Esophagus muscularis mucosa (tissue), 4 donors: ENCODE results near the gene TIMM10.

Experiments used
- EP300 ChIP-seq: sonication (generic); formaldehyde crosslinking; IDR thresholded peaks from one replicate; pipeline ENCODE4 v1.6.1; 2017; ENCODE audit warnings: antibody characterized with exemption
- POLR2A ChIP-seq: fragments of 450-650 bp; IDR thresholded peaks from one replicate; pipeline ENCODE4 v1.6.1; 2017; ENCODE audit warnings: antibody characterized with exemption, moderate library complexity, mild to moderate bottlenecking, low read depth
- POLR2AphosphoS5 ChIP-seq, 2 donors: sonication (generic); formaldehyde crosslinking; IDR thresholded peaks; one replicate each; pipeline ENCODE4 v1.6.1; 2017; ENCODE audit warnings: antibody characterized with exemption in 2 of 2
- TF ChIP-seq, protein P1 (sequence below), 3 experiments: fragments of 200-600 bp in 2 of 3; fragments of 450-650 bp in 1 of 3; sonication (generic) in 2 of 3; IDR thresholded peaks; one replicate each; pipeline ENCODE4 v1.5.1; 2017 to 2019; ENCODE audit warnings: antibody characterized with exemption in 3 of 3, mild to moderate bottlenecking in 2 of 3, moderate library complexity in 1 of 3

DNA sequence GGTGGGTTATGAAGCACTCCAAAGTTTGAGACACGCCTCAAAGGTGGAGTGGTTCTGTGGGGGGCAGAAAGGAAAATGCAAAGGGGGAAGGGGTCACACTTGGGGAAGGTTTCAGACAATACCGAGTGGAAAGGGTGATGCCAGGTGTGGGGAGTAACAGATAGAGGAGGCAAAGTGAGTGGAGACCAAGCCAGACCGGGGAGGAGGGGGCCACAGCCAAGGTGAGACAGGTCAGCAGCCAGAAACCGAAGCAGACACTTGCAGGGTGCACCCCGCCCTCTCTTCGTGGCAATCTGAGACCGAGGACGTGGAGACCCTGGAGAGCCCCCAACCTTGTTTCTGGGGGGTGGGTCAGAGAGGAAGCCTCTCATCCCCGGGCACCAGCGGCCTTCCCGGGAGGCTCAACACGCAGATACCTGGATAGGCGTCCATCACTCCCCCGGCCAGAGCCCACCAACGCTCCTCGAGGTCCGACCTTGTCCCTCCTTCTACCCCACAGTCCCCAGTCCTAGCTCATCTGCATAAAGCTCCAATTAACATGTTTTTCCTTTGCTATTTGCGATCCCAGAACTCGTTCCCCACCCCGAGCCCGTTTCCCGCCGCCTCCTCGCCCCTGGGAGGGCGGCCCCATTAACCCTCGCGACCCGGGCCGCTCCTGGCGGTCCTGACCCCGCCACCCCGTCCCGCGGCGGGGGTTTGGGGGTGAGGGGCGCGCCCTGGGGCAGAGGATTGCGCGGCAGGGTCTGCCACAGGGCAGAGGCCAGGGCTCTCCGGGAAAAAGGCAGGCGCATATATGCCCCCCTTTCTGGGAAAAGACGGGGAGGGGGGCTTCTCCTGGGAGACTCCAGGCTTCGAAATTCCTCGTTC is 48.4 kb downstream of the TIMM10 start:
- TF ChIP-seq, protein P1, sequence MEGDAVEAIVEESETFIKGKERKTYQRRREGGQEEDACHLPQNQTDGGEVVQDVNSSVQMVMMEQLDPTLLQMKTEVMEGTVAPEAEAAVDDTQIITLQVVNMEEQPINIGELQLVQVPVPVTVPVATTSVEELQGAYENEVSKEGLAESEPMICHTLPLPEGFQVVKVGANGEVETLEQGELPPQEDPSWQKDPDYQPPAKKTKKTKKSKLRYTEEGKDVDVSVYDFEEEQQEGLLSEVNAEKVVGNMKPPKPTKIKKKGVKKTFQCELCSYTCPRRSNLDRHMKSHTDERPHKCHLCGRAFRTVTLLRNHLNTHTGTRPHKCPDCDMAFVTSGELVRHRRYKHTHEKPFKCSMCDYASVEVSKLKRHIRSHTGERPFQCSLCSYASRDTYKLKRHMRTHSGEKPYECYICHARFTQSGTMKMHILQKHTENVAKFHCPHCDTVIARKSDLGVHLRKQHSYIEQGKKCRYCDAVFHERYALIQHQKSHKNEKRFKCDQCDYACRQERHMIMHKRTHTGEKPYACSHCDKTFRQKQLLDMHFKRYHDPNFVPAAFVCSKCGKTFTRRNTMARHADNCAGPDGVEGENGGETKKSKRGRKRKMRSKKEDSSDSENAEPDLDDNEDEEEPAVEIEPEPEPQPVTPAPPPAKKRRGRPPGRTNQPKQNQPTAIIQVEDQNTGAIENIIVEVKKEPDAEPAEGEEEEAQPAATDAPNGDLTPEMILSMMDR (IDR thresholded peaks at IDR 0.05) = no peak
- TF ChIP-seq POLR2AphosphoS5 (IDR thresholded peaks at IDR 0.05) = no peak
- no peak for TF ChIP-seq EP300
- TF ChIP-seq POLR2A = no peak
